ENCODE results near the gene KRTAP10-11.
"Not testable (repeated sequence)": the region's sequence is repeated elsewhere in the genome, so short reads cannot be mapped to it uniquely, and the experiment has no call there.

Gene KRTAP10-11

DNA sequence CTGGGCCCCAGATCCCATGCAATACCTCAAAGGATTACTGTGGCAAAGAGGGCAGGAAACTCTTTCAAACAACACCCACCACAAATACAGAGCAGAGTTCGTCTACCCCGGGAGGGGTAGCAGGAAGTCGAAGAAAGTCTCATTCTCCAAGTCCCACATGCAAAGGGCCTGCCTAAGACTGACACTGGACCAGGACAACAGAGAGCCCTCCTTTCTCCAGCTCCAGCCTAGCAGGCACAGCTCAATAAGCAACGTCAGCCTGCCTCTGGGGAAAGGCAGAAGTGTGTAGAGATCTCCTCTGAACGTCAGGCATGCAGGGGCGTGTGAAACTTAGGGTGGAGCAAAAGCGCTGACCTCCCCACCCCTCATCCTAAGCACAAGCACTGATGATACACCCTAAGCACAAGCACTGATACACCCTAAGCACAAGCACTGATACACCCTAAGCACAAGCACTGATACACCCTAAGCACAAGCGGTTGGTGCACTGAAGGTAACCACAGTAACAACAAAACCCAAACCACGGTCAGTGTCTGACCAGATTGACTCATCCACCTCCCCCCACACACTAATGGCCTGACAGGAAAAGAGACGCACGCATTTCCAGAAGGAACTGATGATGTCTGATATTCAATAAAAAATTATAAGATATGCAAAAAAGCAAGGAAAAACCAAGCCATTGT lies 12.8 kb downstream of the KRTAP10-11 start:
- Mint-ChIP-seq H3K27ac (peak overlapping the region in 1 of 2 donors; percentile 72), H3K27me3 (no peaks in the 10 kb centered on the region), H3K4me1 (peaks cover 64% of the 10 kb centered on the region), H3K9me3 (peaks cover 23 to 67% of the 10 kb centered on the region in 2 donors), H3K4me3 (peak overlapping the region; percentile 75 to 77)
- DNase-seq, result no peak
- ATAC-seq, result peak; percentile 54

DNA sequence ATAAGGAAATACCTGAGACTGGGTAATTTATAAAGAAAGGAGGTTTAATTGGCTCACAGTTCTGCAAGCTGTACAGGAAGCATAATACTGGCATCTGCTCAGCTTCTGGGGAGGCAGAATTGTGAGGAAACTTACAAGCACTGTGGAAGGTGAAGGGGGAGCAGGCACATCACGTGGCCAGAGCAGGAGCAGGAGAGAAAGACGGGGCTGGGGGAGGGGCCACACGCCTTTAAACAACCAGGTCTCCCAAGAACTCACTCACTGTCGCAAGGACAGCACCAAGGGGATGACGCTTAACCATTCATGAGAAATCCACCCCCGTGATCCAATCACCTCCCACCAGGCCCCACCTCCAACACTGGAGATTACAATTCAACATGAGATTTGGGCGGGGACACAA lies 15.4 kb downstream of the KRTAP10-11 start:
- H3K4me3 Mint-ChIP-seq, ATAC-seq, H3K27me3 Mint-ChIP-seq, DNase-seq: not testable (repeated sequence)
- Mint-ChIP-seq H3K4me1 (peaks cover 39% of the 10 kb centered on the region), H3K27ac (peak overlapping the region in 1 of 2 donors; percentile 55), H3K9me3 (peaks cover 16 to 44% of the 10 kb centered on the region in 2 donors)

DNA sequence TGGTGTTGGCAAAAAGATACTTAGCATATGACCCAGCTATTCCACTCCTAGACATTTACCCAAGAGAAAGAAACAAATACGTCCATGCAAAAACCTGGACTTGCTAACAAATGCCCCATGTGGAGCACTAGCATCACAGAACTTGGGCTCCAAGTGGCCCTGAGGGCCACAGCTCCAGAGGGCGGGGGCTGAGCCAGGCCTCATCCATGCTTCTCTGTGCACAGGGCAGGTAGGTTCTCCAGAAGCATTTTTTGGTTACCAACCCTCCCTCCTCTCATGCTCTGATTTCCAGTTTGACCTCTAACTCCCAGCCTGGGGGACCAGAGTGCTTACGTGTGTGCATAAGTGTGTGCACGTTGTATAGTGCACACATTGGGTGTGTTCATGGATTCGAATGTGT lies 18.5 kb downstream of the KRTAP10-11 start:
- Mint-ChIP-seq H3K9me3 (peaks cover 11 to 29% of the 10 kb centered on the region in 2 donors), H3K27ac (no peak overlapping the region), H3K4me3 (no peak overlapping the region), H3K4me1 (peaks cover 10% of the 10 kb centered on the region), H3K27me3 (no peaks in the 10 kb centered on the region)
- no peak for ATAC-seq
- no peak for DNase-seq

DNA sequence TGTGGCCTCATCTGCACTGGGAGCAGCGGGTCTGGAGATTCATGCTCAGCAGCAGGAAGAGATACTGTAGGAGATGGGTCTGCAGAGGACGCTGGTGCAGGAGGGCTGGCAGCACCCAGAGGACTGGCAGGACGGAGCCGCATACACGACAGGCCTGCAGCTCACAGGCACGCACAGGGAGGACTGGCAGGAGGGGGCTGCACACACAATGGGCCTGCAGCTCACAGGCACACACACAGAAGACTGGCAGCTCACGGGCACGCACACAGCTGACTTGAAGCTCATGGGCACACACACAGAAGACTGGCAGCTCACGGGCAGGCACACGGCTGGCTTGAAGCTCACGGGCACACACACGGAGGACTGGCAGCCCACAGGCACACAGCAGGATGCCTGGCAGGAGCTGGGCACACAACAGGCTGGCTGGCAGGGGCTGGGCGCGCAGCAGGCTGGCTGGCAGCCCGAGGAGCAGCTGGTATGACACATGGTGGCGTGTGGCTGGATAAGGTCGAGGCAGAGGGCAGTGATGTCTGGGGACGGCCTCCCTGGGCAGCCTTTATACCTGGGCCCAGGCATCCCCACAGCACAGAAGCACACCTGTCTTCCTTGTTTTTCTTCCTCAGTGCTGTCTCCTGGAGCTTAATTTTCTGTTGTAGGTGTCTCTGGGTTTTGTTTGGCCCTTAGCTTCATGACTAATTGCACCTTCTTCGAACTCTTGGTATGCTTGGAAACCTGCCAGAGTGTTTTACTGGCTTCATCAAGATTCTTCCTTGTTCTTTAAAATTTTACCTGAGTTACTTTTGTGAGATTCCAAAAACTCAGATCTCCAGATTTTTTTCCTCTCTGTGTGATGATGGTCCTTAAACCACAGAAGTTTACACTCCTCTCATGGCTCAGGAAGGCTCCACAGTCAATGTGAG lies 20.4 kb downstream of the KRTAP10-11 start, which contains the start of gene KRTAP12-2:
TSS of gene KRTAP12-2 (minus strand) at position 527 of the 920 bp plus-strand sequence. CDS start at position 486, 41 bp downstream.
- Mint-ChIP-seq H3K4me1 (peaks cover 8% of the 10 kb centered on the region), H3K27me3 (no peaks in the 10 kb centered on the region), H3K9me3 (peaks cover 15 to 39% of the 10 kb centered on the region in 2 donors), H3K4me3 (no peak within 1 kb of the TSS), H3K27ac (peak within 1 kb of the TSS in 1 of 2 donors; percentile 3)
- DNase-seq (no peak), ATAC-seq (no peak)

- Mint-ChIP-seq H3K4me3 (no peak overlapping the region), H3K9me3 (peaks cover 15 to 37% of the 10 kb centered on the region in 2 donors)
- ATAC-seq, result no peak
Observed at GRCh38 chr21:44667612-44668011, 21.4 kb downstream of the KRTAP10-11 start.

GRCh38 chr21:44670642-44671432 lies 24.6 kb downstream of the KRTAP10-11 start:
- peaks cover 26 to 55% of the 10 kb centered on the region in 2 donors for H3K9me3 Mint-ChIP-seq
- H3K27ac Mint-ChIP-seq, result no peak overlapping the region

More at GRCh38 chr21:44667612-44668011, 21.4 kb downstream of the KRTAP10-11 start:
- no peak for DNase-seq
- Mint-ChIP-seq H3K27ac (no peak overlapping the region), H3K4me1 (peaks cover 8% of the 10 kb centered on the region), H3K27me3 (no peaks in the 10 kb centered on the region)

GRCh38 chr21:44671911-44672310 lies 25.7 kb downstream of the KRTAP10-11 start:
- no peak for ATAC-seq
- Mint-ChIP-seq H3K9me3 (peaks cover 29 to 55% of the 10 kb centered on the region in 2 donors), H3K27ac (peak overlapping the region in 1 of 2 donors; percentile 41), H3K4me1 (peaks cover 8% of the 10 kb centered on the region), H3K27me3 (no peaks in the 10 kb centered on the region), H3K4me3 (no peak overlapping the region)
- no peak for DNase-seq

More at GRCh38 chr21:44670642-44671432, 24.6 kb downstream of the KRTAP10-11 start:
- Mint-ChIP-seq H3K4me1 (peaks cover 8% of the 10 kb centered on the region), H3K27me3 (no peaks in the 10 kb centered on the region), H3K4me3 (no peak overlapping the region)
- DNase-seq (no peak), ATAC-seq (no peak)

DNA sequence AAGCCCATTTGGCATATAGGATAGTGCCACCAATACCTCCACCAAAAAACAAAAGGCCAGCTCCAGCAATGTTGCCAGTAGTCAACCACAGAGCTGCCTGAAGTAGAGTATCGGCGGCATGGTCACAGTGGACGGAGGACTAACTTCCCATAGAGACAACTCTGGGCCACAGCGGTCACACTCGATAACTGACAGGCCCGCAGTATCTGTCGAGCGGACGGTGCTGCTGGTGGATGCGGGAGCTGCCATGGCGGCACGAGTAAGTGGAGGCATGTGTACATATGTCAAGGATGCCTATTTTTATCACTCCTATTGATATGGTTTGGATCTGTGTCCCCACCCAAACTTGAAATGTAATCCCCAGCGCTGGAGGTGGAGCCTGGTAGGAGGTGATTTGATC lies 31.7 kb downstream of the KRTAP10-11 start:
- DNase-seq, result no peak
- Mint-ChIP-seq H3K27ac (no peak overlapping the region), H3K4me3 (no peak overlapping the region), H3K4me1 (no peaks in the 10 kb centered on the region), H3K27me3 (no peaks in the 10 kb centered on the region), H3K9me3 (peaks cover 16 to 18% of the 10 kb centered on the region in 2 donors)
- ATAC-seq, result no peak

DNA sequence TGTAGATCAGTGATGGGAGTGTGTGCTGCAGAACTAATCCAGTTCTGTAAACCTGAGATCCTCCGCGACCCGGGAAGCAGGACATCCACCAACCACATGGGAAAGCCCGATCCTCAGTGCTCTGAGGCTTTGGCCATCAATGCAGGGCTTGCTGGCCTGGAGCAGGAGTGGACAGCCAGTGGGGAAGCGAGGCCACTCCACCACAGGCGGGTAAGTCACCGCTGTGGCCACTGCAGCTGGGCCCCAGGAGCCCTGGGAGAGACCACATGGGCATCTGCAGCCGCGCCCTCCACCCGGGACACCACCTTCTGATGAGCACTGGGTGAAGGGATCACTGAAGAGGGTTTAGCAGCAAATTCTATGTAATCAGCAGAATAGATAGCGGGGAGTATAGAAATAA lies 34.9 kb downstream of the KRTAP10-11 start:
- H3K9me3 Mint-ChIP-seq, result peaks cover 0 to under 1% of the 10 kb centered on the region in 2 donors
- no peak for DNase-seq
- no peak overlapping the region for H3K4me3 Mint-ChIP-seq
- H3K4me1 Mint-ChIP-seq, result peaks cover 8% of the 10 kb centered on the region
- H3K27ac Mint-ChIP-seq, result peak overlapping the region in 1 of 2 donors; percentile 10
- H3K27me3 Mint-ChIP-seq, result no peaks in the 10 kb centered on the region
- ATAC-seq, result no peak

GRCh38 chr21:44681861-44682579 lies 35.8 kb downstream of the KRTAP10-11 start, which contains the start of gene KRTAP12-1:
KRTAP12-1 (minus strand) TSS chr21:44682163; CDS start chr21:44682123, 40 bp downstream.
- Mint-ChIP-seq H3K9me3 (no peaks in the 10 kb centered on the region), H3K27ac (peak within 1 kb of the TSS in 1 of 2 donors; percentile 10), H3K4me1 (peaks cover 17% of the 10 kb centered on the region), H3K4me3 (no peak within 1 kb of the TSS), H3K27me3 (no peaks in the 10 kb centered on the region)
- ATAC-seq, result no peak
- no peak for DNase-seq

GRCh38 chr21:44682580-44683151 lies 36.5 kb downstream of the KRTAP10-11 start:
- no peak overlapping the region for H3K4me3 Mint-ChIP-seq
- no peak for ATAC-seq
- no peak overlapping the region for H3K27ac Mint-ChIP-seq
- no peaks in the 10 kb centered on the region for H3K9me3 Mint-ChIP-seq
- no peaks in the 10 kb centered on the region for H3K27me3 Mint-ChIP-seq
- peaks cover 17% of the 10 kb centered on the region for H3K4me1 Mint-ChIP-seq
- no peak for DNase-seq

DNA sequence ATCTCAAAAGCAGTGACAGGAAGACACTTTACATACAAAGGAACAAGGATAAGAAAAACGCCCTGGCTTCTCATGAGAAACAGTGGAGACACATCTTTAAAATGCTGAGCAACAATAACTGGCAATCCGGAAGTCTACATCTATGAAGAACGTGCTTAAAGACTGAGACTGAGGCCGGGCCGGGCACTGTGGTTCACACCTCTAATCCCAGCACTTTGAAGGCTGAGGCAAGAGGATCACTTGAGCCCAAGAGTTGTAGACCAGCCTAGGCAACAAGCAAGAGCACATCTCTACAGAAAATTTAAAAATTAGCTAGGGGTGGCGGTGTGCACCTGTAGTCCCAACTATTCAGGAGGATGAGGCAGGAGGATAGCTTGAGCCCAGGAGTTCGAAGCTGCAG lies 37.9 kb downstream of the KRTAP10-11 start:
- Mint-ChIP-seq H3K27me3 (no peaks in the 10 kb centered on the region), H3K4me3 (no peak overlapping the region), H3K4me1 (peaks cover 17% of the 10 kb centered on the region), H3K27ac (no peak overlapping the region), H3K9me3 (no peaks in the 10 kb centered on the region)
- no peak for DNase-seq
- ATAC-seq, result no peak

DNA sequence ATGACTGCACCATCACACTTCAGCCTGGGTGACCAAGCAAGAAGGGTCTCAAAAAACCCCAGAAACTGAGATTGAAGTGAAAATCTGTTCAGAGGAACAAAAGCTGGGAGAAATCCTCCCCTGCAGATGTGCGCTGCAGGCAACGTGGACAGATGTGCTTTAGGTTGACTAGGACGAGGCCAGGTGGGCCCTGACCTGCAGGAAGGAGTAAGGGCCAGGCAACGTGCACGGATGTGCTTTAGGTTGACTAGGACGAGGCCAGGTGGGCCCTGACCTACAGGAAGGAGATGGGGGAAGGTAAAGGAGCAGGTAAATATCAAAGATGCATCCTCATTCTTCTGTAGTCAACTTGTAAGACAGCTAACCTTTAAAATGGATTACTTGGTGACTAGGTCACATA lies 38.3 kb downstream of the KRTAP10-11 start:
- H3K27ac Mint-ChIP-seq, result no peak overlapping the region
- peaks cover 17% of the 10 kb centered on the region for H3K4me1 Mint-ChIP-seq
- ATAC-seq, result no peak
- no peak for DNase-seq
- no peaks in the 10 kb centered on the region for H3K9me3 Mint-ChIP-seq
- no peak overlapping the region for H3K4me3 Mint-ChIP-seq
- no peaks in the 10 kb centered on the region for H3K27me3 Mint-ChIP-seq

DNA sequence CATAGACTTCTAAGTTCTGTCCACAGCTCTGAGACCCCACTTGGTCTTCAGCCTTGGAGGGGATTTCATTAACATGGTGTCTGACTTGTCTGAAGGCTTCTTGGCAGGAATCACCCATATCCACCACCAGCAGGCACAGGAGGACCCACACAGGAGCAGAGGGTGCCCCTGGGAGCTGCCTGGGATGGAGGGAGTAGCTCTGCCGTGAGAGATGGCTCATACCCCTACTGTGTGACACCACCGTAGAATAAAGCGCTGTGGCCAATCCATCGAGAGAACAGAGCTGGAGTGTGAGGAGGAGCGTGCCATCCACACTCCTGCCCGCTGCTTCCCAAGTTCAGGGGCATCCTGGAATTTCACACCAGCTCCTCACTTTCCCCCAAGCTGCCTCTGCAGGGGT lies 38.8 kb downstream of the KRTAP10-11 start:
- H3K9me3 Mint-ChIP-seq, H3K27me3 Mint-ChIP-seq, H3K4me3 Mint-ChIP-seq, DNase-seq, H3K27ac Mint-ChIP-seq, ATAC-seq: not testable (repeated sequence)
- H3K4me1 Mint-ChIP-seq, result peaks cover 17% of the 10 kb centered on the region
